ENCODE measurements around the gene PGLYRP4.

PGLYRP4 gene

GRCh38 chr1:153348511-153349362 is at the start of gene PGLYRP4:
Gene PGLYRP4, minus strand, starts transcription at chr1:153348841. Its CDS starts 909 bp downstream, at chr1:153347932.
- no peak for DNase-seq (ENCODE audit: low read depth)

GRCh38 chr1:153397924-153398651 is 49.4 kb upstream of the PGLYRP4 start:
- no peak for DNase-seq (ENCODE audit: low read depth)

GRCh38 chr1:153397051-153397923 is 48.6 kb upstream of the PGLYRP4 start:
- no peak for DNase-seq (ENCODE audit: low read depth)

GRCh38 chr1:153396461-153396860 is 47.8 kb upstream of the PGLYRP4 start:
- DNase-seq (ENCODE audit: low read depth): no peak

- DNase-seq (ENCODE audit: low read depth): no peak
Observed at GRCh38 chr1:153395776-153396175, 47.1 kb upstream of the PGLYRP4 start.

GRCh38 chr1:153395136-153395685 is 46.6 kb upstream of the PGLYRP4 start:
- DNase-seq (ENCODE audit: low read depth): no peak

GRCh38 chr1:153394391-153394790 is 45.8 kb upstream of the PGLYRP4 start:
- no peak for DNase-seq (ENCODE audit: low read depth)

- DNase-seq (ENCODE audit: low read depth): no peak
Observed at GRCh38 chr1:153393926-153394325, 45.3 kb upstream of the PGLYRP4 start.

GRCh38 chr1:153392822-153393221 is 44.2 kb upstream of the PGLYRP4 start:
- no peak for DNase-seq (ENCODE audit: low read depth)

- DNase-seq (ENCODE audit: low read depth): no peak
Observed at GRCh38 chr1:153392258-153392657, 43.6 kb upstream of the PGLYRP4 start.

- no peak for DNase-seq (ENCODE audit: low read depth)
Observed at GRCh38 chr1:153390938-153391710, 42.5 kb upstream of the PGLYRP4 start, which contains the start of gene S100A8. Gene S100A8, minus strand, starts transcription at chr1:153391073. Its CDS starts 538 bp downstream, at chr1:153390535.

- DNase-seq (ENCODE audit: low read depth): no peak
Observed at GRCh38 chr1:153389973-153390879, 41.6 kb upstream of the PGLYRP4 start.

GRCh38 chr1:153389401-153389800 is 40.8 kb upstream of the PGLYRP4 start:
- no peak for DNase-seq (ENCODE audit: low read depth)

- DNase-seq (ENCODE audit: low read depth): no peak
Observed at GRCh38 chr1:153387785-153388184, 39.1 kb upstream of the PGLYRP4 start.

GRCh38 chr1:153387001-153387400 is 38.4 kb upstream of the PGLYRP4 start:
- no peak for DNase-seq (ENCODE audit: low read depth)

GRCh38 chr1:153386500-153386901 is 37.9 kb upstream of the PGLYRP4 start:
- DNase-seq (ENCODE audit: low read depth): no peak

GRCh38 chr1:153384958-153385580 is 36.4 kb upstream of the PGLYRP4 start:
- DNase-seq (ENCODE audit: low read depth): no peak

- DNase-seq (ENCODE audit: low read depth): no peak
Observed at GRCh38 chr1:153380711-153381110, 32.1 kb upstream of the PGLYRP4 start.

GRCh38 chr1:153379591-153379990 is 30.9 kb upstream of the PGLYRP4 start:
- no peak for DNase-seq (ENCODE audit: low read depth)

Measured in activated T-cell treated with anti-CD3 and anti-CD28 coated beads for 24 hours (primary cell).